ENCODE measurements around the gene BAIAP2L1. TPM values are rescaled to one million over a fixed set of nuclear protein-coding genes. Genes with fewer than 3 reads are reported as not detected.

Gene BAIAP2L1
- total and polyA plus RNA-seq, 2 donors = 3.7 to 4.9 TPM

- no peak for DNase-seq (ENCODE audit: extremely low spot score)
- H3K27ac ChIP-seq (ENCODE audit: low read depth) = no peak overlapping the region
- H3K36me3 ChIP-seq (ENCODE audit: insufficient read depth) = peaks cover 2% of the 10 kb centered on the region
- no peaks in the 10 kb centered on the region for H3K4me1 ChIP-seq (ENCODE audit: insufficient read depth)
- H3K4me3 ChIP-seq (ENCODE audit: low read depth, low read length) = no peak overlapping the region
- 92% methylated on average over 4 of the region's 4 CpGs for WGBS
These were observed 158.0 kb downstream of the BAIAP2L1 start for GRCh38 chr7:98242934-98243333.

- Histone ChIP-seq H3K36me3 (ENCODE audit: insufficient read depth) (peaks cover 2% of the 10 kb centered on the region), H3K4me1 (ENCODE audit: insufficient read depth) (no peaks in the 10 kb centered on the region), H3K27ac (ENCODE audit: low read depth) (no peak overlapping the region), H3K4me3 (ENCODE audit: low read depth, low read length) (no peak overlapping the region)
- WGBS = 100% methylated on average over 1 of the region's 1 CpG
- no peak for DNase-seq (ENCODE audit: extremely low spot score)
These were observed 158.5 kb downstream of the BAIAP2L1 start for GRCh38 chr7:98242342-98242741.

GRCh38 chr7:98241674-98242241 is 159.1 kb downstream of the BAIAP2L1 start:
- DNase-seq (ENCODE audit: extremely low spot score) = no peak
- WGBS = 82% methylated on average over 16 of the region's 16 CpGs
- H3K36me3 ChIP-seq (ENCODE audit: insufficient read depth) = peaks cover 2% of the 10 kb centered on the region

More at GRCh38 chr7:98241674-98242241, 159.1 kb downstream of the BAIAP2L1 start:
- Histone ChIP-seq H3K4me3 (ENCODE audit: low read depth, low read length) (no peak overlapping the region), H3K4me1 (ENCODE audit: insufficient read depth) (no peaks in the 10 kb centered on the region), H3K27ac (ENCODE audit: low read depth) (no peak overlapping the region)

Other genes starting within 250 kb of the BAIAP2L1 start
- not detected for gene BHLHA15, start 189.7 kb downstream of the BAIAP2L1 start, total RNA-seq
- not detected for gene BHLHA15, start 189.7 kb downstream of the BAIAP2L1 start, polyA plus RNA-seq
- gene TECPR1, start 148.9 kb downstream of the BAIAP2L1 start, total RNA-seq = 9.0 TPM
- gene TECPR1, start 148.9 kb downstream of the BAIAP2L1 start, polyA plus RNA-seq = 14.2 TPM
- 20.8 TPM for gene BRI3, start 119.4 kb downstream of the BAIAP2L1 start, total RNA-seq
- 188 TPM for gene BRI3, start 119.4 kb downstream of the BAIAP2L1 start, polyA plus RNA-seq
- 7.2 TPM for gene NPTX2, start 216.2 kb upstream of the BAIAP2L1 start, total RNA-seq
- 12.1 TPM for gene NPTX2, start 216.2 kb upstream of the BAIAP2L1 start, polyA plus RNA-seq